Measurements from ENCODE around the gene OPRD1. TPM values are rescaled to one million over a fixed set of nuclear protein-coding genes. Genes with fewer than 3 reads are reported as not detected.
"Not testable (repeated sequence)": the region's sequence is repeated elsewhere in the genome, so short reads cannot be mapped to it uniquely, and the experiment has no call there.

OPRD1 gene
- total and polyA plus RNA-seq, 8 donors = 0.18 to 0.42 (median 0.23) TPM; not detected in 2

GRCh38 chr1:28790377-28791035, 21.5 kb upstream of the OPRD1 start:
- H3K27ac ChIP-seq = no peak overlapping the region
- no peak for DNase-seq
- H3K4me1 ChIP-seq = peaks cover 0 to 4% of the 10 kb centered on the region in 2 donors
- no peak overlapping the region for H3K4me3 ChIP-seq
- H3K27me3 ChIP-seq = no peaks in the 10 kb centered on the region
- intact Hi-C loops (cut with DNase I) = no loop called here
- no peak for TF ChIP-seq CTCF (IDR thresholded peaks at IDR 0.05)
- no peaks in the 10 kb centered on the region for H3K9me3 ChIP-seq
- H3K36me3 ChIP-seq = no peaks in the 10 kb centered on the region
- no peak for ATAC-seq

GRCh38 chr1:28791929-28792328, 20.0 kb upstream of the OPRD1 start:
- ATAC-seq; intact Hi-C loops (cut with DNase I); H3K27ac ChIP-seq; H3K9me3 ChIP-seq; DNase-seq; H3K4me1 ChIP-seq; H3K4me3 ChIP-seq; H3K36me3 ChIP-seq; H3K27me3 ChIP-seq: not testable (repeated sequence)

GRCh38 chr1:28792644-28793121, 19.3 kb upstream of the OPRD1 start:
- Histone ChIP-seq H3K27me3 (no peaks in the 10 kb centered on the region), H3K4me1 (no peaks in the 10 kb centered on the region), H3K27ac (no peak overlapping the region), H3K4me3 (no peak overlapping the region), H3K36me3 (no peaks in the 10 kb centered on the region), H3K9me3 (no peaks in the 10 kb centered on the region)
- ATAC-seq (peak; percentile 68), DNase-seq (no peak)
- intact Hi-C loops (cut with DNase I) = no loop called here
- TF ChIP-seq CTCF (IDR thresholded peaks at IDR 0.05) = peak in 1 of 2 donors; percentile 28

GRCh38 chr1:28794582-28794981, 17.4 kb upstream of the OPRD1 start:
- H3K27ac ChIP-seq; ATAC-seq; H3K4me1 ChIP-seq; intact Hi-C loops (cut with DNase I); H3K4me3 ChIP-seq; H3K27me3 ChIP-seq; H3K9me3 ChIP-seq; DNase-seq; H3K36me3 ChIP-seq: not testable (repeated sequence)

GRCh38 chr1:28796352-28797211, 15.4 kb upstream of the OPRD1 start:
- ATAC-seq (no peak), DNase-seq (no peak)
- TF ChIP-seq CTCF (IDR thresholded peaks at IDR 0.05) = no peak
- Histone ChIP-seq H3K4me3 (no peak overlapping the region), H3K36me3 (no peaks in the 10 kb centered on the region), H3K9me3 (no peaks in the 10 kb centered on the region), H3K27me3 (no peaks in the 10 kb centered on the region), H3K27ac (no peak overlapping the region), H3K4me1 (no peaks in the 10 kb centered on the region)
- intact Hi-C loops (cut with DNase I) = no loop called here

GRCh38 chr1:28800324-28800723, 11.6 kb upstream of the OPRD1 start:
- no peak for TF ChIP-seq CTCF (IDR thresholded peaks at IDR 0.05)
- H3K4me1 ChIP-seq = no peaks in the 10 kb centered on the region
- no peaks in the 10 kb centered on the region for H3K27me3 ChIP-seq
- no peaks in the 10 kb centered on the region for H3K9me3 ChIP-seq
- no peak overlapping the region for H3K4me3 ChIP-seq
- H3K27ac ChIP-seq = no peak overlapping the region
- ATAC-seq = no peak
- intact Hi-C loops (cut with DNase I) = no loop called here
- no peak for DNase-seq
- no peaks in the 10 kb centered on the region for H3K36me3 ChIP-seq

Measured in left lung (tissue), 10 donors.